Measurements from ENCODE around the gene PDLIM4. TPM values are rescaled to one million over a fixed set of nuclear protein-coding genes. Genes with fewer than 3 reads are reported as not detected.

PDLIM4 gene
- total RNA-seq, 3 donors from 2014 or later, result 5.1 to 59.0 (median 5.6) TPM

DNA sequence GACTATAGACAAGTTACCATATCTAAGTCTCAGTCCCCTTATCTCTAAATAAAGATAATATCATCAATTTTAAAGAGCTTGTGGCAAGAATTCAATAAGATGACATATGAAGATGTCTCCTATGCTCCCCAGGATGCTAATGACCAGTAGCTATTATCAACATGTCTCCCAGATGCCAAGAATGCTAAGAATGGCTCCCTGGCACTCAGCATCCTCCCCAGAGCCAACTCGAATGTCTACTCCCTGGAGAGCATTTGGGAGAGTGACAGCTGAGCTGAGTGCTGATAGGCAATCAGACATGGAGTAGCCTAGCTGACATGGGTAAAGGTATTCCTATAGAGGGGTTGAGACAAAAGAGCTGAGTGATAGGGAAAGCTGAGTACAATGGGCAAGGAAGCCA lies 45.7 kb upstream of the PDLIM4 start:
- Histone ChIP-seq H3K36me3 (ENCODE audit: low read depth) (no peaks in the 10 kb centered on the region), H3K4me3 (no peak overlapping the region), H3K4me1 (ENCODE audit: low read depth) (no peaks in the 10 kb centered on the region), H3K9me3 (no peaks in the 10 kb centered on the region)
- intact Hi-C loops (cut with DNase I, micrococcal nuclease), result no loop called here
- TF ChIP-seq CTCF (IDR thresholded peaks at IDR 0.05), result no peak
- ATAC-seq, result no peak
- no peak for DNase-seq

DNA sequence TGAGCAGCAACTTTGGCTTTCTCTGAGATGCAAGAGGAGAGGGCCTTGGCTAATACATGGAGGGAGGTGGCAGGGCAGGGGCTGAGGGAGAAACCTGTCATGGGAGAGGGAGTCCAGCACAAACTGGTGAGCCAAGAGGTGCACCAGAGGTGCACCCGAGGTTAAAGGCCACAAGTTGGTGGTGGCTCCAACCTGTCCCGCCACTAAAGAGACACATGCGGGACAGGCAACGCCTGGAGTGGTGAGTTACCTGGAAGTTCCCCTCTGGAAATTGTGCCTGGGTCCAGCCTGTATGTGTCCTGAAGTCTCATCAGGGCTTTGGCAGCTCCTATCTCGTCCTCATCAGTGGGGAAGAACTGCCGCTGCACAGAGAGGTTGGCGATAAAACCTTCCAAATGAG lies 43.8 kb upstream of the PDLIM4 start:
- no peak for ATAC-seq
- no peaks in the 10 kb centered on the region for H3K9me3 ChIP-seq
- no peak for DNase-seq
- H3K4me3 ChIP-seq, result no peak overlapping the region
- intact Hi-C loops (cut with DNase I, micrococcal nuclease), result no loop called here
- no peaks in the 10 kb centered on the region for H3K4me1 ChIP-seq (ENCODE audit: low read depth)
- TF ChIP-seq CTCF (IDR thresholded peaks at IDR 0.05), result no peak
- H3K36me3 ChIP-seq (ENCODE audit: low read depth), result no peaks in the 10 kb centered on the region

DNA sequence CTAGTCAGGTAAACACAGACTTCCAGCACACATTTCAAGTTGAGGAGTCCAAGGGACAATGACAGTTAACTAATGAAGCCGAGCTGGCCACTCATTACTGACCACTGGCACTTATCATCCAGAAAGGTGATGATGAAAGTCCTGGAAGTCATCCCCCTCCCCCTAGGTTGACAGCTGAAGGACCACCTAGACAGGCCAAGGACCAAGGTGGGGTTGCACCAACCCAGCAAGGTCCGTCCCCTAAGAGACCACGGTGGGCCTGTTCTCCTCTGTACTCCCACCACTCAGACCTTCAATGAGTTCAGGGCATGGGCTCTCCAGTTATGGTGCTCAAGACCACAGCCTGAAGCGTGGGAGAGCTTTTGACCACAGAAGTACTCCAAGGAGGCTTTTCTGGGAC lies 43.0 kb upstream of the PDLIM4 start:
- H3K36me3 ChIP-seq (ENCODE audit: low read depth), result no peaks in the 10 kb centered on the region
- ATAC-seq (no peak), DNase-seq (no peak)
- no peaks in the 10 kb centered on the region for H3K4me1 ChIP-seq (ENCODE audit: low read depth)
- intact Hi-C loops (cut with DNase I, micrococcal nuclease), result no loop called here
- TF ChIP-seq CTCF (IDR thresholded peaks at IDR 0.05), result no peak
- no peaks in the 10 kb centered on the region for H3K9me3 ChIP-seq
- H3K4me3 ChIP-seq, result no peak overlapping the region

- ATAC-seq (peak; percentile 83), DNase-seq (peak; percentile 70 to 86 (median 78))
- Histone ChIP-seq H3K4me1 (ENCODE audit: low read depth) (no peaks in the 10 kb centered on the region), H3K4me3 (no peak overlapping the region), H3K36me3 (ENCODE audit: low read depth) (no peaks in the 10 kb centered on the region), H3K9me3 (no peaks in the 10 kb centered on the region)
- no peak for TF ChIP-seq CTCF (IDR thresholded peaks at IDR 0.05)
- intact Hi-C loops (cut with DNase I, micrococcal nuclease), result no loop called here
Measured at GRCh38 chr5:132215329-132215728, 42.2 kb upstream of the PDLIM4 start.

DNA sequence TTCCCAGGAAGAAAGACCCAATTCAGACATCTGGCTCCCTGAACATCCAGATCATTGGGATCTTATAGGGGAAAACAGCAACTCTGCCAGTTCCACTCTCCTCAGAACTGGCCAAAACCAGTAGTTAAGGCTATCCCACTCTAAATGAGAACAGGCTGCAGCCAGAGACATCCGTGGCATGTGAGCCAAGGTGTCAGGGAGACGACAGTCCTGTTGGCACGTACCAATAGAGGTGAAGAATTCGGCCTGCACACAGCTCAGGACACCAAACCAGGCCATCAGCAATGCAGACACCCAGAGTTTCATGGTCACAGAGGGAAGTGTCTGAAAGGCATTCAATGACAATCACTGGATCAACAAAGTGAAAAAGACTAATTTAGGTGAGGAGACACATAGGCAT lies 39.2 kb upstream of the PDLIM4 start:
- Histone ChIP-seq H3K9me3 (no peaks in the 10 kb centered on the region), H3K4me1 (ENCODE audit: low read depth) (peaks cover 6% of the 10 kb centered on the region), H3K36me3 (ENCODE audit: low read depth) (no peaks in the 10 kb centered on the region), H3K4me3 (no peak overlapping the region)
- intact Hi-C loops (cut with DNase I, micrococcal nuclease), result no loop called here
- ATAC-seq (no peak), DNase-seq (no peak)
- TF ChIP-seq CTCF (IDR thresholded peaks at IDR 0.05), result no peak

DNA sequence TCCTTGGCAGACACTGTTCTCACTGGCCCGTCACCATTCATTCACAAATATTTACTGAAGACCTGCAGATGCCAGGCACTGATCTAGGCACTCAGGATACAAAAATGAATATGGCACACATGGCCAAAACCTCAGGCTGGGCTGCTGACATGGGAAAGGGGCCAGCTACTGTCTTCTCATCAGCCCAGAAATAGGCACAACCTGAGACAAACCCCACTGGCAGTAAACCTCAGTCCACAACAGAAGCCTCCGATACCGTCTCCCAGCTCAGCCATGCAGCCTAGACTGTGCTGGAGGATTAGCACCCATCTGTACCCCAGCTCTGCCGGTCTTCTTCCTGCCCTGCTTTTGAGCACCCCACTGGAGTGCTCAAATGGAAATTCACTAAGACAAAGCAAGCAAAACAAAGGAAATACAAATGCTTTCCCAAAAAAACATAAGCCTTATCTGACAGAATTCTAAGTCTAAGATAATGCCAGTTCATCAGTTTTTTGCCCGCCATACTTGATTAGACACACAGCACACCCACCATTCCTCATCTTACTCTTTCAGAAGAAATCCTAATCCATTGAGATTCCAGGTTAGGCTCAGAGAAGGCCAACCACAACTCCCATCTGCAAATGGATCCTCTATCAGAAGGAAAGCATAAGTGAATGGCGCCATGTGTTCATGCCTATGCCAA lies 38.1 kb upstream of the PDLIM4 start:
- Histone ChIP-seq H3K4me3 (no peak overlapping the region), H3K9me3 (no peaks in the 10 kb centered on the region), H3K36me3 (ENCODE audit: low read depth) (no peaks in the 10 kb centered on the region), H3K4me1 (ENCODE audit: low read depth) (peaks cover 9% of the 10 kb centered on the region)
- DNase-seq (no peak), ATAC-seq (no peak)
- TF ChIP-seq CTCF (IDR thresholded peaks at IDR 0.05), result no peak
- intact Hi-C loops (cut with DNase I, micrococcal nuclease), result no loop called here

All from mucosa of descending colon (tissue), 3 donors.